G401 (cell line): ENCODE results near the gene RPS15A. TPM values are rescaled to one million over a fixed set of nuclear protein-coding genes. Genes with fewer than 3 reads are reported as not detected.
"Not testable (repeated sequence)": the region's sequence is repeated elsewhere in the genome, so short reads cannot be mapped to it uniquely, and the experiment has no call there.

Experiments used
- DNase-seq: peaks from one replicate; pipeline ENCODE4 v3.0.0-alpha.2; 2015; ENCODE audit warnings: low spot score
- in situ Hi-C: cut with HindIII; loops from 2 replicates; pipeline ENCODE4 v1.10.0; 2016; ENCODE audit warnings: low sequenced_read_pairs, mixed read lengths
- total RNA-seq: library from RNA; depleted of rRNA; stranded (reverse); fragments of >200 nt; shearing (Covaris generic); gene quantifications from 2 replicates; pipeline ENCODE4 v1.2.3, GENCODE V29; 2014; rRNA removed

The RPS15A gene
- total RNA-seq, 1 experiment from 2014 or later, result 1,175 TPM

DNA sequence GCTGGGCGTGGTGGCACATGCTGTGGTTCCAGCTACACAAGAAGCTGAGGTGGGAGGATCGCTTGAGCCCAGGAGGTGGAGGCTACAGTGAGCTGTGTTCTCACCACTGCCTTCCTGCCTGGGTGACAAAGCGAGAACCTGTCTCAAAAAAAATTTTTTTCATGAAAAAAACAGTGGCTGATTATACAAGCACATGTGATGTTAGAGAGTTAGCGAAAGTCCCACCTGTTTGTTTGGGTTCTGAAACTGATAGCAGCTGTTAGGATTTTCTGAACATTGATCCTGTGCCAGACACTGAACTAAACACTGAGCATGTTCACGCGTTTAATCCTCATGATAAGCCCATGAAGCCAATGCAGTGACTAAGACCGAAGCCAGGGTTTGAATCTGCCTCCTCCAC, 22.9 kb downstream of the RPS15A start:
- DNase-seq, in situ Hi-C loops: not testable (repeated sequence)

DNA sequence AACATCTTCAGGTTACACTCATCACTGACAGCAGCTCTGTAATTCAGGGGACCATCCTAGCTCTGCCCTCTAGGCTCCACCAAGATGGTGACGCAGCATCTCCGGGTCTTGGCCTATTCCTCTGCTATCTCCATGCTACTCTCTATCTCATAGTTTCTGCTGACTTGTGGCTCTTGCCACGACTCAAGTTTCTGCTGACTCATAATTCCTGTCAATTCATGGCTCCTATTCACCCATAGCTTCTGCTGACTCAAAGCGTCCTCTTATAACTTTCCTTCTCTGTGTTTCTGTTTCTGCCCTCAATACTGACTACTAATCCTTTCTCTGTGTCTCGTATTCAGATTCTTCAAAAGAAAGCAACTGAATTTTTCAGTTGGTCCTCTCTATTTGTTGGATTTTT, 27.4 kb downstream of the RPS15A start:
- in situ Hi-C loops, DNase-seq: not testable (repeated sequence)

DNA sequence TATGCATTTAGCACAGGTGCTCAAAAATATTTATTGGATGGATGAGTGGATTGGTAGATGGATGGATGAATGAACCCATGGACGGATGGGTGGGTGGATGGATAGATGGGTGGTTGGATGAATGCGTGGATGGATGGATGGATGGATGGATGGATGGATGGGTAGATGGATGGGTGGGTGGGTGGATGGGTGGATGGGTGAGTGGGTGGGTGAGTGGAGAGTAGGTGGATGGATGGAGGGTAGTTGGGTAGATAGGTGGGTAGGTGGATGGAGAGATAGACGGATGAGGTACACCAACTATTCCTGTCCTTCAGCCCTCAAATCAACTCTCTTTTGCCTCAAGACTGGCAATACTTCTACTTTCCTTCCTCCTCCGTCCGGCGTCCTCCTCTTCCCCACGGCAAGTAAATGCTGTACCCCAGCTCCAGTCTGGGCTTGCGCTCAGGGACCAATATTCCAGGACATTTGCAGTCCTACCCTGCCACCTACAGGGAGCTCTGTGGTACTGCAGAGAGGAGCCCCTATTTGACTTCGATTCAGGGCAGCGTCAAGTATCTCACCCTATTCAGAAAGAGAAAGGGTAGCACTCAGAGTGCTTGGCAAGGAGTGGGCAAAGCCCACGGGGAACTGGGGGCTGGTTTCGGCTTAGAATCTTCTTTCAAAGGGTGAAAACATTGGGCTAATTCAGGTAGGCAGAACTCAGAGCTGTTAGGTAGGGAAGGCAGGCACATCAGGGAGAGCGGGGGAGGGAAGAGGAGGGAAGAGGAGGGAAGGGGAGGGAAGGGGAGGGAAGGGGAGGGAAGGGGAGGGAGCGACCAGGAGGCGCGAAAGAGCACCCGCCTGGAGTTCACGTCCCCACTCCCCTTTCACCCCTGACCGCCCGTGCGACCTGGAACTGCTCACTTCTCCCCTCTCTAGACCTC, 30.3 kb downstream of the RPS15A start:
- peak; percentile 11 for DNase-seq
- in situ Hi-C loops, result not testable (repeated sequence)

DNA sequence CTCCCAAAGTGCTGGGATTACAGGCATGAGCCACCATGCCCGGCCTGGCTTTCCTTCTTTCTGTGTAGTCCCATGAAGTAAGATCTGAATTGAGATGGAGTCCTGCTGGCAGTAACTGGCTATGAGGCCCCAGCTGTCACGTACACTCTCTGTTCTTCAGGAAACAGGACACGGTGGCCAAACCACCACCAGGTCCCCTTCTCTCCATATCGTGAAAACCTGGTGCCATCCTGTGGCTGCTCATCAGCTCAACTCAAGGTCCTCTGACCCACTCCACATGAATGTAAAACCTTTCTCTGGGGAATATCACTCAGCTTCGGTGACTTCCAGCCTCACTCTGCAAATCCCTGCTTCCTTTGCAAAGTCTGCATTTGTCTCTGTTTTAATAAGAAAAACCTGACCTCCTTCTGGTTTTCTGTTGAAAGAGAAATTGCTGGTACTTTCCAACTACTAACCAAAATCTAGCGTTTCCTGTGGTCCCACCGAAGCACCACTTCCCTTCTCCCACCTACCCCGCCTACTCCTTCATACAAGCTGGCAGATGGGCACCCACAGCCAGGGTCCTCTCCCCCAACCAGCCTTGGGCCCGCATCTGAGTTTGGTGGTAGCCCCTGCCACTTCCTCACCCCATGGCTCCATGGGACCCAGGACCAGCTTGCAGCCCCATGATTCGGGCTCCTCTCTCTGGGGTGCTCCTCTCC, 32.0 kb downstream of the RPS15A start:
- DNase-seq, in situ Hi-C loops: not testable (repeated sequence)

DNA sequence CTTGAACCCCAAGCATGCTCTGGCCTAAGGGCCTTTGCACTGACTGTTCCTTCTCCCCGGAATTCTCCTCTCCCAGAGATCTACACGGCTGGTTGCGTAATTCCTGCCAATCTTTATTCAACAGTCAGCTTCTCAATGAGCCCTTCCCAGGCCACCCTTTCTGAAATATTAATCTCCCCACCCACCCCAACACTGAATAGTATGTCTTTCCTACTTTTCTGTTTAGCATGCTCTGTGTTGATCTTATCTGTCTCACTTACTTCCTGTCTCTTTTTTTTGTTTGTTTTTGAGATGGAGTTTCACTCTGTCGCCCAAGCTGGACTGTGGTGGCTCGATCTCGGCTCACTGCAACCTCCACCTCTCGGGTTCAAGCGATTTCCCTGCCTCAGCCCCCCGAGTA, 33.5 kb downstream of the RPS15A start:
- in situ Hi-C loops, DNase-seq: not testable (repeated sequence)

DNA sequence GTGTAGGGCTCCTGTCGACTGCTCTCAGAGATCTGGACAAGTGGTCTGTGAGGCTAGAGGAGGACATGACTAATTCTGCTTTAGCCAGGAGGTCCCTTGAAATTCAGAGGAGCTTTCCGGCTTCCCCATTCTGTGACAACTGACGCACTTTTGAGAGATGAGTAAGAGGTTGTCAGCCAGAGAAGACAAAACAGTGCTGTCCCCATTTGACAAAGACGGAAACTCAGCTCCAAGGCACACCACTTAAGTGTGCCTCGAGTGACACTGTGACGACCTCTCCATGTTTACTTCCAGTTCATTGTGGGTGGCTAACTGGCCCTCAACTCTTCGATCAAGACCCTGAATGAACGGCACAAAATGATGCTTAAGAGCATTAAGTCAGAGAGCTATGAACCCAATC, 47.3 kb downstream of the RPS15A start:
- DNase-seq, in situ Hi-C loops: not testable (repeated sequence)

DNA sequence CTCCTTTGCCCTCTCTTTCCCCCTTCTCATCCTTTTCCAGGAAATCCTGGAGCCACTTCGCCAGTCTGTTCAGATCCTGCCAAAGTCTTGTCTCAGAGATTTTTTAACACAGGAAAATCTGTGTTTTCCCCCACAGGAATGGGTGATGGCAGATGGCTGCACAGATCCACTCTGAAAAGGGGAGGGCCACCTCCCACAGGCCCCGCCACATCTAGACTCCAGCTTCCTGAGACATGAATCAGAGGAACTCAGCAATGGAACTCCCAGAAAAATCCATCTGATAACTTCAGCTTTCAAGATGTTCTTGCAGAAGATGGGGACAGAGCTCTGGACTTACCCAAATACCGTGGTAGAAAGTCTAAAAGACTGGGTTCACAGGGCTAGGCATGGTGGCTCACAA, 50.1 kb downstream of the RPS15A start:
- in situ Hi-C loops, DNase-seq: not testable (repeated sequence)

DNA sequence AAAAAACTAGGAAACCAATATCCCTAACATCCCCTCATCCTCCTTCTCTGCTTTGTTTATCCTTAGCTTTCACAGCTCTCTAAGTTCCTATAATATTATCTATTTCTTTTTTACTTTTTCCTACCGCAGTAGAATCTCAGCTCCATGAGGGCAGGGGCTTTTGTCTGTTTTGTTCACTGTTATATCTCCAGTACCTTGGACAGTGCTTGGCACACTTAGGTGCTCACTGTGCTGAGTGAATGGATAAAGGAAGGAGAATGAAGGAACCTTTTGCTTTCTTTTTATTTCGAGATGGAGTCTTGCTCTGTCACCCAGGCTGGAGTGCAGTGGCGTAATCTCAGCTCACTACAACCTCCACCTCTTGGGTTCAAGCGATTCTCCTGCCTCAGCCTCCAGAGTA, 51.4 kb downstream of the RPS15A start:
- DNase-seq, in situ Hi-C loops: not testable (repeated sequence)

DNA sequence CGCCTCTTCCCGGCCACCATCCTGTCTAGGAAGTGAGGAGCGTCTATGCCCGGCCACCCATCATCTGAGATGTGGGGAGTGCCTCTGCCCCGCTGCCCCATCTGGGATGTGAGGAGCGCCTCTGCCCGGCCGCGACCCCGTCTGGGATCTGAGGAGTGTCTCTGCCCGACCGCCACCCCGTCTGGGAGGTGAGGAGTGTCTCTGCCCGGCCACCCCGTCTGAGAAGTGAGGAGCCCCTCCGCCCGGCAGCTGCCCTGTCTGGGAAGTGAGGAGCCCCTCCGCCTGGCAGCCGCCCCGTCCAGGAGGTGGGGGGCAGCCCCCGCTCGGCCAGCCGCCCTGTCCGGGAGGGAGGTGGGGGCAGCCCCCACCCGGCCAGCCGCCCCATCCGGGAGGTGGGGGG, 55.9 kb downstream of the RPS15A start:
- DNase-seq, in situ Hi-C loops: not testable (repeated sequence)

Other genes with a start within 250 kb of the RPS15A start
- gene NOMO2, start 228.2 kb downstream of the RPS15A start, total RNA-seq, result 66.1 and 109 TPM in 2 replicates
- gene ARL6IP1, start 11.2 kb upstream of the RPS15A start, total RNA-seq, result 64.1 and 119 TPM in 2 replicates
- gene SMG1, start 136.1 kb upstream of the RPS15A start, total RNA-seq, result 12.7 and 27.2 TPM in 2 replicates
- 1.2 and 2.4 TPM in 2 replicates for gene TMC7, start 193.6 kb upstream of the RPS15A start, total RNA-seq